Activated CD8-positive, alpha-beta memory T cell treated with anti-CD3 and anti-CD28 coated beads, Interleukin-2, amount 10 ng/mL, durations not matched to agents 7 days and 5 days (primary cell): ENCODE results near the gene PHF21B. TPM values are rescaled to one million over a fixed set of nuclear protein-coding genes. Genes with fewer than 3 reads are reported as not detected.
"Not testable (repeated sequence)": the region's sequence is repeated elsewhere in the genome, so short reads cannot be mapped to it uniquely, and the experiment has no call there.

Source experiments
- ATAC-seq: fragments of 150-1000 bp; cut with Tn5 transposase; one replicate; pipeline ENCODE4 v1.10.0; 2021; ENCODE audit warnings: moderate library complexity
- CTCF ChIA-PET: fragments of 350-600 bp; sonication (Branson Sonifier 250); formaldehyde crosslinking; loops from one replicate; lab custom pipeline; 2021; ENCODE audit warnings: antibody characterized with exemption; lab: Charles Lee
- DNase-seq: peaks from one replicate; pipeline ENCODE4 v3.0.0-alpha.2; 2020
- H3K27ac Mint-ChIP-seq: one replicate; pipeline ENCODE4 v1.8.0; 2021; ENCODE audit warnings: mild to moderate bottlenecking, mixed read lengths
- H3K27me3 Mint-ChIP-seq: one replicate; pipeline ENCODE4 v1.8.0; 2021; ENCODE audit warnings: mixed read lengths
- H3K36me3 Mint-ChIP-seq: one replicate; pipeline ENCODE4 v1.8.0; 2021; ENCODE audit warnings: mild to moderate bottlenecking, mixed read lengths
- H3K4me1 Mint-ChIP-seq: one replicate; pipeline ENCODE4 v1.8.0; 2021; ENCODE audit warnings: mixed read lengths
- H3K4me3 Mint-ChIP-seq: one replicate; pipeline ENCODE4 v1.8.0; 2021; ENCODE audit warnings: mild to moderate bottlenecking, moderate library complexity, mixed read lengths
- H3K9me3 Mint-ChIP-seq: one replicate; pipeline ENCODE4 v1.8.0; 2022; ENCODE audit warnings: low read depth, mixed read lengths
- total RNA-seq, 2 experiments: library from RNA; stranded (reverse); gene quantifications; one replicate each; pipeline ENCODE4 v1.2.3, GENCODE V29; 2021

The PHF21B gene
- total RNA-seq, 2 experiments from 2014 or later: 0.84 to 0.93 TPM

- CTCF ChIA-PET, H3K27ac Mint-ChIP-seq, H3K4me1 Mint-ChIP-seq, DNase-seq, H3K36me3 Mint-ChIP-seq, H3K4me3 Mint-ChIP-seq, ATAC-seq, H3K9me3 Mint-ChIP-seq: not testable (repeated sequence)
- H3K27me3 Mint-ChIP-seq: peaks cover 14% of the 10 kb centered on the region
These were observed 105.2 kb downstream of the PHF21B start for GRCh38 chr22:44904492-44905152.

DNA sequence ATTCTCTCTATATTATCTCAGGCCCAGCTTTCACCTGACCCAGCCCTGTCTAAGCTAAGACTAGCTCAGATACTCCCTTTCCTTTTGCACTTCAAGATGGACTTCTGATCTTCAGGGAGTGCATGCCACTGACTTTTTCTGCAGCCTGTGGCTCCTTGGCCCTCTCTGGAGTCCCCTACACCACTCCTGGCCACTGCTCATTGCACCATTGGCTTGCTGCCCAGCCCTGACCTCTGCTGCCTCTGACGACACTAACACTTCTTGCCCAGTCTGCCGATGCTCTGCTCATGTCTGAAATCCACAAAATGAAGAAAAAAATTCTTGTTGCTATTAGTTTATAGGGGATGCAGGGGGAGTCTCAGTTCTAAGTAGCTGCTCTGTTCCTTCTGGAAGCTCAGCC lies 106.6 kb downstream of the PHF21B start:
- H3K27me3 Mint-ChIP-seq: peaks cover 14% of the 10 kb centered on the region
- CTCF ChIA-PET, H3K27ac Mint-ChIP-seq, DNase-seq, H3K4me3 Mint-ChIP-seq, H3K36me3 Mint-ChIP-seq, H3K4me1 Mint-ChIP-seq, H3K9me3 Mint-ChIP-seq, ATAC-seq: not testable (repeated sequence)

DNA sequence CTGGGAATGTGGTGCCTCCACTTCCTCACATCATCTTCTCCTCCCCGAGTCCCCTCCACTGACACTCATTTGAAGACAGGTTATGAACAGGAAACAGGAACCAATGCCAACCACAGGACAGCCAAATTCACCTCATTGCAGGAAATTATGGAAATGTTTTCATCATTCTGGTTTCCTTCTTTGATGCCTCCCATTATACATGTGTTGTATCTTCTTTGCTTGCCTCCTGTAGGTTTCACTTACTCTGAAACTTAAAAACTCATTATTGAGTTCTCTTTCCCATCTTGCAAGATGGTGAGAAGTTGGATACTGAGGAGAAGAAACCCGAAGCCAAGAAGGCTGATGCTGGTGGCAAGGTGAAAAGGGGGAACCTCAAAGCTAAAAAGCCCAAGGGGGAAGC lies 108.5 kb downstream of the PHF21B start:
- Mint-ChIP-seq H3K9me3 (peaks cover 5% of the 10 kb centered on the region), H3K4me3 (no peak overlapping the region), H3K27ac (no peak overlapping the region), H3K4me1 (no peaks in the 10 kb centered on the region), H3K36me3 (peaks cover 2% of the 10 kb centered on the region), H3K27me3 (peaks cover 14% of the 10 kb centered on the region)
- ATAC-seq (no peak), DNase-seq (no peak)
- CTCF ChIA-PET: no interaction called here

DNA sequence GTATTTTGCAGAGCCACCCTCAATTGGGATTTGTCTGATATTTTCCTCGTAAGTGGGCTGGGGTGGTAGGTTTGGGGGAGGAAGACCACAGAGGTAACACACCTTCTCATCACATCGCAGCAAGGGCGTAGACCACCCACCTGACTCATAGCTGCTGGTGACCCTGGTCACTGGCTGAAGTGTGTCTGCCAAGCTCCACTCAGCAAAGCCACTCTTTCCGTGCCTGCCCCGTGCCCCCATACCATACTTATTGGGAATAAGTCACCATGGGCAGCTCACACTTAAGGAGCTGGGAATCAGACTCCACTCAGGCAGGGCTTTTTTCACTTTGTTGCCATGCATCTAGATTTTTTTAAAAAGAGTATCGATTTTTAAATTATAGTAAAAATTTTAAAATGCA lies 111.6 kb downstream of the PHF21B start:
- Mint-ChIP-seq H3K4me3 (no peak overlapping the region), H3K27ac (no peak overlapping the region), H3K27me3 (peaks cover 5% of the 10 kb centered on the region), H3K9me3 (peaks cover 5% of the 10 kb centered on the region), H3K36me3 (peaks cover 2% of the 10 kb centered on the region), H3K4me1 (no peaks in the 10 kb centered on the region)
- CTCF ChIA-PET: interaction anchor here (0.6 kb wide), 1 partner anchor 228 kb away, joined by 3 read pairs; no protein-coding TSS in a partner anchor
- DNase-seq (no peak), ATAC-seq (no peak)

GRCh38 chr22:44895296-44896055 lies 114.3 kb downstream of the PHF21B start:
- Mint-ChIP-seq H3K36me3 (no peaks in the 10 kb centered on the region), H3K9me3 (no peaks in the 10 kb centered on the region), H3K4me3 (no peak overlapping the region), H3K4me1 (no peaks in the 10 kb centered on the region), H3K27ac (no peak overlapping the region), H3K27me3 (no peaks in the 10 kb centered on the region)
- CTCF ChIA-PET: no interaction called here
- DNase-seq (no peak), ATAC-seq (no peak)

- Mint-ChIP-seq H3K4me3 (no peak overlapping the region), H3K9me3 (no peaks in the 10 kb centered on the region), H3K27ac (no peak overlapping the region), H3K36me3 (no peaks in the 10 kb centered on the region), H3K27me3 (no peaks in the 10 kb centered on the region), H3K4me1 (no peaks in the 10 kb centered on the region)
- ATAC-seq (no peak), DNase-seq (no peak)
- CTCF ChIA-PET: no interaction called here
These were observed 115.0 kb downstream of the PHF21B start for GRCh38 chr22:44894782-44895181.

GRCh38 chr22:44894321-44894720 lies 115.5 kb downstream of the PHF21B start:
- Mint-ChIP-seq H3K27me3 (no peaks in the 10 kb centered on the region), H3K9me3 (no peaks in the 10 kb centered on the region), H3K36me3 (no peaks in the 10 kb centered on the region), H3K4me1 (no peaks in the 10 kb centered on the region), H3K4me3 (no peak overlapping the region), H3K27ac (no peak overlapping the region)
- no peak for ATAC-seq
- DNase-seq: no peak
- CTCF ChIA-PET: no interaction called here

- Mint-ChIP-seq H3K27me3 (no peaks in the 10 kb centered on the region), H3K4me3 (no peak overlapping the region), H3K36me3 (no peaks in the 10 kb centered on the region), H3K4me1 (no peaks in the 10 kb centered on the region), H3K27ac (no peak overlapping the region), H3K9me3 (no peaks in the 10 kb centered on the region)
- DNase-seq (no peak), ATAC-seq (no peak)
- CTCF ChIA-PET: no interaction called here
These were observed 116.1 kb downstream of the PHF21B start for GRCh38 chr22:44893731-44894080.

DNA sequence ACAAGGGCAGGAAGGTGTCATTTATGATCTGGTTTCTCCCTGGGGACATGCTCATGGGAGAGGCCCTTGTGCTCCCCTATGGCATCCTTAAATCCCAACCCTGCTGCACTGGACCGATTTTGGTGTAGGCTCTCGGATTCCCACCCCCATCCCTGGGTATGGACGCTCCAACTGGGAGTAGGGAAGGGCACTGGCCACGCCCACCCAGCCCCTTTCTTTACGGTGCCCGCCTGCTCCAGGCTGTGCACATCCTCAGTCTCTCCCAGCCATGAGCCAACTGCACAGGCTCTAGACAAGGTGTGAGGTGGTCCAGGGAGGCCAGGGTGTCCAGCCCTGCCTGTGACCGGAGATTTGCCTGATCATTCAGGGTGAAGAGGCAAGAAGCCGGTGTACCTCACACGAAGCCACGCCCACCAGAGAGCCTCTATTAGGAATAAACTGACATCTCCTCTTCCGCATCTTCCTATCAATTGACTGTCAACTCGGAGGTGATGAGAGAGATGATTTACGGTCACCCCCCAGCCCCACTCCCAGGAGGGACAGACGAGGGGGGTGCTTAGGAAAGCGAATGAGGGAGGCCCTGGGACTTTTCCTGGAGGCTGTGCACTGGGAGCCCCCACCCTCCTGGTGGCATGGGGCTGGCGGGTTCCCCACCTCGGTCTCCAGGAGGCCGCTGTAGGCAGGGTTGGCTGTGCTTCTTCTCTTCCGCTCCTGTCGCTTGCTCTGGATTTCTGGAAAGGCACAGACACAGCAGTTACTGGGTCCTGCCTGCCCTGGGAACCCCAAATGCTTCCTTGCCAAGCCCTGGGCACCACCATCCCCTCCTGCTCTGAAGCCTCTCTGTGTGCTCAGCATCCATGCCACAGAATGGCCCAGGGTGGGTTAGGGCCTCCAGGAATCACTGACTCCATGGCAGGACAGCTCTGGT lies 116.7 kb downstream of the PHF21B start:
- no peak for DNase-seq
- Mint-ChIP-seq H3K36me3 (no peaks in the 10 kb centered on the region), H3K27me3 (no peaks in the 10 kb centered on the region), H3K4me3 (no peak overlapping the region), H3K9me3 (no peaks in the 10 kb centered on the region), H3K4me1 (no peaks in the 10 kb centered on the region), H3K27ac (no peak overlapping the region)
- CTCF ChIA-PET: no interaction called here
- ATAC-seq: no peak

- Mint-ChIP-seq H3K27me3 (no peaks in the 10 kb centered on the region), H3K4me3 (no peak overlapping the region), H3K9me3 (no peaks in the 10 kb centered on the region), H3K4me1 (no peaks in the 10 kb centered on the region), H3K36me3 (no peaks in the 10 kb centered on the region), H3K27ac (no peak overlapping the region)
- DNase-seq (no peak), ATAC-seq (no peak)
- CTCF ChIA-PET: no interaction called here
These were observed 117.6 kb downstream of the PHF21B start for GRCh38 chr22:44892243-44892642.

DNA sequence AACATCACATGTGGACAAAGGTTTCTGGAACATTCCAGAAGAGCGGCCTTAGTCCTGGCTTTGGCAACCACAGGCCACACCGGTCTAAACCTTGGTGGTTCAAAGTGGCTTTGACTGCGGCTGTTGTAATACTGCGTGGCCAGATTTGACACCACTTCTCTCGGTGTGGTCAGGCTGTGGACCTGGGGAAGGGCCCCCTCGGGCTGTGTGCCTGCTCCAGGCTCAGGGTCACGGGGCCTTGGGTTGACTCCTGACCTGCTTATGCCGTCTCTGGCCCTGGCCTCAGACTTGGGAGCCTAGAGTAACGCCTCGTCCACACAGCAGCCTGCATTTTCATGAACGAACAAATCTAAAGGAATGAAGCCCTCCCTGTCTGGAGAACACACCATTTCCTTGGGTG lies 118.0 kb downstream of the PHF21B start:
- DNase-seq: no peak
- CTCF ChIA-PET: no interaction called here
- H3K27ac Mint-ChIP-seq: no peak overlapping the region
- H3K36me3 Mint-ChIP-seq: no peaks in the 10 kb centered on the region
- no peaks in the 10 kb centered on the region for H3K4me1 Mint-ChIP-seq
- no peak for ATAC-seq
- H3K9me3 Mint-ChIP-seq: no peaks in the 10 kb centered on the region
- H3K27me3 Mint-ChIP-seq: no peaks in the 10 kb centered on the region
- H3K4me3 Mint-ChIP-seq: no peak overlapping the region

DNA sequence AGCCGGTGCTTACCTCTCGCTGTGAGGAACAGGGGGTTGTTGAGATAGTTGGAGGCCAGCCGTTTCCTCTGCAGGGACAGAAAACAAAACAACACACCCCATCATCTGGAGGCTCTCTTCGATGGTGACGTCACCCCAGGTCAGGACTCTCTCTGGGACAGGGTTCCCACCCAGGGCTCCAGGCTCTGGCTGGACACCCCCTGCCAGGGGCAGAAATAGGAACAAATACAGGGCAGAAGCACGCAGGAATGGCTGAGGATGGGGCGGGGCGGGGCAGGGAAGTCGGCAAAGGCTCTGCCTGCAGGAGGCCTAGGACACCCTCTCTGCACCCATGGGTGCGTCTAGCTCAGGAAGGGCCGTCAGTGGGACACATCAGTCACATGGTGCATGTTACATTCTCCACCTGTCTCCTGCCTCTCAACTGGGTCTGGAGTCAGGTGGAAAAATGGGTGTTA lies 118.5 kb downstream of the PHF21B start:
- Mint-ChIP-seq H3K36me3 (no peaks in the 10 kb centered on the region), H3K4me1 (no peaks in the 10 kb centered on the region), H3K27ac (no peak overlapping the region), H3K4me3 (no peak overlapping the region), H3K27me3 (no peaks in the 10 kb centered on the region), H3K9me3 (no peaks in the 10 kb centered on the region)
- CTCF ChIA-PET: no interaction called here
- ATAC-seq: no peak
- no peak for DNase-seq

DNA sequence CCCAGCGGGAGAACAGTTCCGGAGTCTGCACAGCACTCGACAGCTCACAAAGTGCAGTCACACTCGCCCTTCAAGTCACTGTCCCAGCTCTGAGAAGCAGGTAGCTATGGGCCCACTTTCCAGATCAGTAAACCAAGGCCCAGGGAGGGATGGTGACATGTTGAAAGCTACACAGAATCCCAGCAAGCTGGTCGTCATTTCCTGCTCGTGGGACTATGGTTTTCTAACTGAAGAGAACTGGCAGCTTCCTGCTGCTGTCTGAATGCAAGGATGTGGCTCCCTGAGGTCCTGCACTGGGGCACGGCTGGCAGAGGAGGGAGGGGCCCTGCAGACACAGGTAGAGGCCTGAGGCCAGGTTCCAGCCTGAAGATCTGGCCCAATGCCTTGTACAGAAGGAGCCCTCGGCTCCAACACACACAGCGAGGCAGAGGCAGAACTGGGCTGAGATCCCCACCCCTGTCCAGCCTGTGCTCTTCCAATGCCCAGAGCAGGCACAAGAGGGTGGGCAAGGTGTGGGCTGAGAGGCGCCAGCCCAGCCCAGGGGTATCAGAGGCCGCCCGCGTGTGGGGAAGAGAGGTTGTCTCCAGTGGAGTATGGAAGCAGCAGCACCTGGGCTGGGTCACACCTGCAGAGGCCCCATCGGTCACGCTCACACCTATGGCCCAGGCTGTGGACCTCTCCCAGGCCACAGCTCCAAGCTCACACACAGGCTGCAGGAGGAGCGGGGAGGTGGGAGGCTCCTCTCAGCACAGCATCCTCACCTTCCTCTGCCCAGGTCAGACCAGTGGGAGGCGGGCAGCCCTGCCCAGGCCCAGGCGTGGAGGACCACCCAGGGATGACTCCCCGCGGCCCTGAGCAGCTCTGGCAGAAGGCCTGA lies 119.2 kb downstream of the PHF21B start:
- CTCF ChIA-PET: no interaction called here

More for the DNA sequence above, 119.2 kb downstream of the PHF21B start:
- Mint-ChIP-seq H3K4me1 (no peaks in the 10 kb centered on the region), H3K27ac (no peak overlapping the region), H3K4me3 (no peak overlapping the region), H3K9me3 (no peaks in the 10 kb centered on the region), H3K27me3 (no peaks in the 10 kb centered on the region), H3K36me3 (no peaks in the 10 kb centered on the region)
- no peak for DNase-seq
- ATAC-seq: no peak
